ENCODE data around the gene TXK.

The TXK gene

GRCh38 chr4:48093991-48094416, 40.0 kb downstream of the TXK start:
- Histone ChIP-seq H3K4me1 (ENCODE audit: insufficient read depth, low read length, poor library complexity, severe bottlenecking) (no peaks in the 10 kb centered on the region), H3K4me2 (ENCODE audit: low read depth, low read length, poor library complexity, severe bottlenecking) (no peak overlapping the region), H2AFZ (ENCODE audit: low read length) (no peak overlapping the region), H3K79me2 (ENCODE audit: insufficient read depth, low read length) (no peaks in the 10 kb centered on the region), H3K9ac (ENCODE audit: low read depth, low read length, poor library complexity, severe bottlenecking) (no peak overlapping the region), H3K36me3 (ENCODE audit: insufficient read depth, low read length) (peaks cover 19% of the 10 kb centered on the region; the same call in 1 of the 2 replicates), H3K4me3 (ENCODE audit: low read length, poor library complexity, severe bottlenecking) (no peak overlapping the region), H3F3A (ENCODE audit: low read depth) (no peaks in the 10 kb centered on the region), H3K9me3 (ENCODE audit: insufficient read depth, low read depth, low read length) (no peaks in the 10 kb centered on the region), H3K9me2 (replicated peaks; ENCODE audit: low read depth, low read length) (no peaks in the 10 kb centered on the region), H3K27me3 (ENCODE audit: insufficient read depth, low read length, poor library complexity, severe bottlenecking) (no peaks in the 10 kb centered on the region), H4K20me1 (ENCODE audit: insufficient read depth, low read length, poor library complexity, severe bottlenecking) (no peaks in the 10 kb centered on the region)
- TF ChIP-seq CTCF (conservative IDR thresholded peaks at IDR 0.05; ENCODE audit: low read length), result no peak
- TF ChIP-seq EZH2phosphoT487 (IDR thresholded peaks at IDR 0.05; ENCODE audit: borderline replicate concordance), result no peak

DNA sequence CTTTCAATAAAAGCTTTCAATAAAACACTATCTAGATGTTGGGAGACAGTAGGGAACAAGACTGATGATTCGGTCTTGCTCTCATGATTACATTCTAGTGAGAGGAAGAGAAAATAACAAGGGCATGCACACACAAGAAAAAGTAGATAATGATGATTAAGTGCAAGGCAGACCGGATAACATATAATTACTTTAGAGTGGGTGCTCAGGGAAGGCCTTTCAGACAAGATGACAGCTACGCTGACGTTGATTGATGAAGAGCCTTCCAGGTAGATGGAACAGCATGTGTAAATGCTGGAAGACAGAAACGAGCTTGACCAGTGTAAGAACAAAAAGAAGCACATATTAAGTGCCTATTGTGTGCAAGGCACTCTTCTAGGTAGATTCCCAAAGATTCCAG, 43.4 kb downstream of the TXK start:
- no peak overlapping the region for H2AFZ ChIP-seq (ENCODE audit: low read length)
- peaks cover 25% of the 10 kb centered on the region; the same call in 1 of the 2 replicates for H3K36me3 ChIP-seq (ENCODE audit: insufficient read depth, low read length)
- H3K9me2 ChIP-seq (replicated peaks; ENCODE audit: low read depth, low read length), result no peaks in the 10 kb centered on the region
- no peaks in the 10 kb centered on the region for H3K27me3 ChIP-seq (ENCODE audit: insufficient read depth, low read length, poor library complexity, severe bottlenecking)
- no peak overlapping the region for H3K9ac ChIP-seq (ENCODE audit: low read depth, low read length, poor library complexity, severe bottlenecking)
- H3F3A ChIP-seq (ENCODE audit: low read depth), result no peaks in the 10 kb centered on the region
- H3K4me2 ChIP-seq (ENCODE audit: low read depth, low read length, poor library complexity, severe bottlenecking), result no peak overlapping the region
- no peaks in the 10 kb centered on the region for H3K9me3 ChIP-seq (ENCODE audit: insufficient read depth, low read depth, low read length)
- TF ChIP-seq EZH2phosphoT487 (IDR thresholded peaks at IDR 0.05; ENCODE audit: borderline replicate concordance), result no peak
- no peak for TF ChIP-seq CTCF (conservative IDR thresholded peaks at IDR 0.05; ENCODE audit: low read length)
- H3K4me3 ChIP-seq (ENCODE audit: low read length, poor library complexity, severe bottlenecking), result no peak overlapping the region
- H3K79me2 ChIP-seq (ENCODE audit: insufficient read depth, low read length), result no peaks in the 10 kb centered on the region
- no peaks in the 10 kb centered on the region for H4K20me1 ChIP-seq (ENCODE audit: insufficient read depth, low read length, poor library complexity, severe bottlenecking)
- H3K4me1 ChIP-seq (ENCODE audit: insufficient read depth, low read length, poor library complexity, severe bottlenecking), result no peaks in the 10 kb centered on the region

DNA sequence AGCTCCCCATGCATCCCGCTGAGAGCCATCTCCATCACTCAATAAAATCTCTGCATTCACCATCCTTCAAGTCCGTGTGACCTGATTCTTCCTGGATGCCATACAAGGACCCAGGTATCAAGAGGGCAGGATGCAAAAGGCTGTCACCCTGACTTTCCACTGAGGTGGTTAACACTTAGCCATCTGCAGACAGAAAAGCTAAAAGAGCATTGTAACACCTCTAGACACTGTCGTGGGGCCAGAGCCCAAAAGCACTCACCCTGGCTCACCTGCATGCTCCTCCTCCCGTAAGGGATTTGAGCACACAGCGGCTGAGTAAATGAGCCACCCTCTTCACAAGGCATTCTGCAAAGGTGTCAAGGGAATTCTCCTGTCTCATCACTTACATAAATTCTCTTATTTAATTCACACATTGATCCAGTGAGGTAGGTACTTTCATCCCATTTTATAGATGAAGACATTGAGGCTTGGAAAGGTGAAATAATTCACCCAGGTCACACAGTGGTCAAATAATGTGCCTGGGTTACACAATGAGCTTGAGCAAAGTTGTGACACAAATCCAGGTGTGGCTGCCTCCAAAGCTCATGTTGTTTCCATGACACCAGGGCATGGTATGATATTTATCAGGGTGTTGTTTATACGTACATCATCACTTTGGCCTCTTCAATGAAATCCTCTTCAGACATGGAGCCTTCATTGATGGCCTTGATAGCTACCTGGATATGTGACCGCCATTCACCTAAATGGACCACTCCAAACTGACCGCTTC, 48.0 kb downstream of the TXK start:
- H3K4me3 ChIP-seq (ENCODE audit: low read length, poor library complexity, severe bottlenecking), result no peak overlapping the region
- peaks cover 9% of the 10 kb centered on the region; the same call in 1 of the 2 replicates for H3K36me3 ChIP-seq (ENCODE audit: insufficient read depth, low read length)
- no peaks in the 10 kb centered on the region for H3K27me3 ChIP-seq (ENCODE audit: insufficient read depth, low read length, poor library complexity, severe bottlenecking)
- no peaks in the 10 kb centered on the region for H3F3A ChIP-seq (ENCODE audit: low read depth)
- no peak overlapping the region for H3K4me2 ChIP-seq (ENCODE audit: low read depth, low read length, poor library complexity, severe bottlenecking)
- H3K9ac ChIP-seq (ENCODE audit: low read depth, low read length, poor library complexity, severe bottlenecking), result no peak overlapping the region
- no peak overlapping the region for H2AFZ ChIP-seq (ENCODE audit: low read length)
- H3K9me3 ChIP-seq (ENCODE audit: insufficient read depth, low read depth, low read length), result no peaks in the 10 kb centered on the region
- H3K9me2 ChIP-seq (replicated peaks; ENCODE audit: low read depth, low read length), result no peaks in the 10 kb centered on the region
- no peaks in the 10 kb centered on the region for H4K20me1 ChIP-seq (ENCODE audit: insufficient read depth, low read length, poor library complexity, severe bottlenecking)
- TF ChIP-seq CTCF (conservative IDR thresholded peaks at IDR 0.05; ENCODE audit: low read length) (no peak), EZH2phosphoT487 (IDR thresholded peaks at IDR 0.05; ENCODE audit: borderline replicate concordance) (no peak)
- H3K4me1 ChIP-seq (ENCODE audit: insufficient read depth, low read length, poor library complexity, severe bottlenecking), result no peaks in the 10 kb centered on the region
- H3K79me2 ChIP-seq (ENCODE audit: insufficient read depth, low read length), result no peaks in the 10 kb centered on the region
